Colonic mucosa (tissue), 4 donors: Measurements from ENCODE around the gene PAEP. TPM values are rescaled to one million over a fixed set of nuclear protein-coding genes. Genes with fewer than 3 reads are reported as not detected.
"Not testable (repeated sequence)": the region's sequence is repeated elsewhere in the genome, so short reads cannot be mapped to it uniquely, and the experiment has no call there.

ENCODE experiments used
- DNase-seq: peaks from one replicate; pipeline ENCODE4 v3.0.0-alpha.2; 2020
- H3K27ac ChIP-seq: fragments of 200-600 bp; one replicate; pipeline ENCODE4 v1.8.0; 2021
- H3K27me3 ChIP-seq: fragments of 200-600 bp; one replicate; pipeline ENCODE4 v1.8.0; 2021
- H3K36me3 ChIP-seq: fragments of 200-600 bp; one replicate; pipeline ENCODE4 v1.8.0; 2021
- H3K4me1 ChIP-seq: fragments of 200-600 bp; one replicate; pipeline ENCODE4 v1.8.0; 2021; ENCODE audit warnings: mild to moderate bottlenecking
- H3K4me3 ChIP-seq: fragments of 200-600 bp; one replicate; pipeline ENCODE4 v1.8.0; 2021
- H3K9ac ChIP-seq, 2 donors: one replicate each; pipeline ENCODE4 v1.7.0; 2013; ENCODE audit warnings: control low read depth in 2 of 2, low read depth in 2 of 2, low read length in 2 of 2
- H3K9me3 ChIP-seq: fragments of 200-600 bp; one replicate; pipeline ENCODE4 v1.8.0; 2021
- CTCF ChIP-seq: fragments of 200-600 bp; IDR thresholded peaks from one replicate; pipeline ENCODE4 v1.8.0; 2022; ENCODE audit warnings: antibody characterized with exemption, mild to moderate bottlenecking
- intact Hi-C: fragments of 100-400 bp; cut with DNase I; formaldehyde crosslinking; loops from one replicate; pipeline ENCODE4 v1.14.1; 2022
- total RNA-seq, 2 donors: library from RNA; stranded (reverse); fragmentation: NEBNext Ultra II Directional in 1 of 2; extraction: Animal tissue kit (Norgen Biotek cat#: 25700) in 1 of 2; gene quantifications; one replicate each; pipeline ENCODE4 v1.2.1, GENCODE V29; 2021
- donor health status: healthy.
- donor health status: DM: no; HTN: no; CAD: no.
- donor health status: DM: no; HTN: no; CAD: no.

The PAEP gene
- total RNA-seq, 2 donors from 2014 or later = not detected

GRCh38 chr9:135525241-135526088, 36.1 kb upstream of the PAEP start:
- DNase-seq = no peak
- no peaks in the 10 kb centered on the region for H3K9me3 ChIP-seq
- no peaks in the 10 kb centered on the region for H3K27me3 ChIP-seq
- TF ChIP-seq CTCF = no peak
- H3K4me1 ChIP-seq = no peaks in the 10 kb centered on the region
- intact Hi-C loops = no loop called here
- no peaks in the 10 kb centered on the region for H3K36me3 ChIP-seq
- H3K9ac ChIP-seq = no peak overlapping the region
- H3K4me3 ChIP-seq = no peak overlapping the region
- no peak overlapping the region for H3K27ac ChIP-seq

- Histone ChIP-seq H3K36me3 (no peaks in the 10 kb centered on the region), H3K9ac (no peak overlapping the region), H3K27me3 (no peaks in the 10 kb centered on the region), H3K27ac (no peak overlapping the region), H3K4me3 (no peak overlapping the region), H3K9me3 (no peaks in the 10 kb centered on the region), H3K4me1 (no peaks in the 10 kb centered on the region)
- DNase-seq = no peak
- intact Hi-C loops = no loop called here
- TF ChIP-seq CTCF = no peak
These were observed 35.3 kb upstream of the PAEP start for GRCh38 chr9:135526089-135526729.

DNA sequence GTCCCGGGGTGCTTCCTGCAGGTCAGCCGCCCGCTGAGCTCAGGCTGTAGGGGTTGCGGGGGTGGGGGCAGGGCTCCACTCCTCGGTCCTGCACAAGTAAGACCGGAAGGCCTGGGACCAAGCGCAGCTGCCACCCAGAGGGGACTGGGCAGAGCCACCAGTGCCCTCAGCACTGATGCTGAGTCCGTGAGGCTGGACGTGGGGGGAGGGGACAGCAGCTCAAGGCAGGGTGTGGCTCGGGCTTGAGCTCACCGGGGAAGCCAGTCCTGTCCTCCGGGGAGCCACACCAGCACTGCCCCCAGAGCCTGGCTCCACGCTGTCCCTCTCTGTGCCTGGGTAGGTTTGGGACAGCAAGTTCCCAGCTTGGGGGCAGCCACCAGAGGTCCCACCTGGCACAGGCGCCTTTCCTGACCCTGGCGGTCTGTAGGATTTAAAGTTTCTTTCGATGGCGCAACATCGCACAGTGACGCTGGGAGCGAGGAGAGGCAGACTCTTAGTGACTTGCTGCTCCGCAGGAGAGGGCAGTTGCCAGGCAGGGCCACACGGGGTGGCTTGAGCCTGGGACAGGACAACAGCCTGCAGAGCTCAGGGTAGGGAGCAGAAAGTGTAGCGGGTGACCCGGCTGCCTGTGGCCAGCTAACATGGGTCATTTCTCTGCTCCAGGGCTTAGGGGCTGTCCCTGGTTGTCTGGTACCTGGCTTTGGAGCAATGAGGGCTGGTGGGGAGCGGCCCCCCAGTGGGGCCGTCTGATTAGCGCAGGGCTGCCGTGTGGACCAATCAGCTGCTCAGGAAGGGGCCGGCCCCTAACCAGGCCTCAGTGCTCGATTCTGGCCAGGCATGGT, 34.6 kb upstream of the PAEP start:
- no peak for TF ChIP-seq CTCF
- intact Hi-C loops = no loop called here
- Histone ChIP-seq H3K4me3 (no peak overlapping the region), H3K36me3 (no peaks in the 10 kb centered on the region), H3K27ac (no peak overlapping the region), H3K4me1 (no peaks in the 10 kb centered on the region), H3K27me3 (no peaks in the 10 kb centered on the region), H3K9me3 (no peaks in the 10 kb centered on the region), H3K9ac (no peak overlapping the region)
- no peak for DNase-seq

DNA sequence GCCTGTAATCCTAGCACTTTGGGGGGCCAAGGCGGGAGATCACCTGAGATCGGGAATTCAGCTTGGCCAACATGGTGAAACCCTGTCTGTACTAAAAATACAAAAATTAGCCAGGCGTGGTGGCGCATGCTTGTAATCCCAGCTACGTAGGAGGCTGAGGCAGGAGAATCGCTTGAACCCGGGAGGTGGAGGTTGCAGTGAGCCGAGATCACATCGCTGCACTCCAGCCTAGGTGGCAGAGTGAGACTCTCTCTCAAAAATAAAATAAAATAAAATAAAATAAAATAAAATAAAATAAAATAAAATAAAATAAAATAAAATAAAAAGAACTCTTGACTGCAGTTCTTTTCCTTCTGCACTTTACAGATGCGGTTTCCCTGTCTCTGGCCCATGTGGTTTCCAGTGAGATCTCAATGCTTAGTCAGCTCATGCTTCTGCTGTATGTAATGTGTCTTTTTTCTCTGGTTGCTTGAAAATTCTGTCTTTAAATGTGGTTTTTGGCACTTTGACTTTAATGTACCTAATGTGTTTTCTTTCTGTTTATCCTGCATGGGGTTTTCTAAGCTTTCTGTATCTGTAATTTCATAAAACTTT, 32.6 kb upstream of the PAEP start:
- H3K4me3 ChIP-seq, H3K27ac ChIP-seq, H3K9ac ChIP-seq, H3K27me3 ChIP-seq, DNase-seq, H3K9me3 ChIP-seq, intact Hi-C loops, H3K4me1 ChIP-seq, H3K36me3 ChIP-seq: not testable (repeated sequence)

GRCh38 chr9:135530146-135530545, 31.4 kb upstream of the PAEP start:
- Histone ChIP-seq H3K4me3 (no peak overlapping the region), H3K27me3 (no peaks in the 10 kb centered on the region), H3K9ac (no peak overlapping the region), H3K9me3 (no peaks in the 10 kb centered on the region), H3K36me3 (no peaks in the 10 kb centered on the region), H3K4me1 (no peaks in the 10 kb centered on the region), H3K27ac (no peak overlapping the region)
- intact Hi-C loops = no loop called here
- TF ChIP-seq CTCF = no peak
- DNase-seq = no peak
